Brain microvascular endothelial cell (primary cell): ENCODE measurements around the gene SPEG.

Experiments used
- DNase-seq: peaks from one replicate; pipeline ENCODE4 v3.0.0-alpha.2; 2020
- H3K27ac ChIP-seq: fragments of 250-450 bp; sonication (Bioruptor Pico); 2 replicates; pipeline ENCODE4 v1.5.1; 2020; ENCODE audit warnings: mild to moderate bottlenecking, moderate library complexity
- H3K27me3 ChIP-seq: fragments of 250-450 bp; sonication (Bioruptor Pico); replicated peaks from 2 replicates; pipeline ENCODE4 v1.5.1; 2020; ENCODE audit warnings: mild to moderate bottlenecking
- H3K36me3 ChIP-seq: fragments of 250-450 bp; sonication (Bioruptor Pico); replicated peaks from 2 replicates; pipeline ENCODE4 v1.5.1; 2020; ENCODE audit warnings: mild to moderate bottlenecking
- H3K4me3 ChIP-seq: 2 replicates; pipeline ENCODE4 v1.5.1; 2011; ENCODE audit warnings: low read depth, mild to moderate bottlenecking, control low read depth, low read length, moderate library complexity
- CTCF ChIP-seq: IDR thresholded peaks from 2 replicates; pipeline ENCODE4 v1.5.1; 2011; ENCODE audit warnings: low read depth, mild to moderate bottlenecking, moderate library complexity, low read length, control low read depth, inconsistent platforms; ENCODE audit errors: missing control alignments
- in situ Hi-C: cut with HindIII; loops from 2 replicates; pipeline ENCODE4 v1.10.0; 2017; ENCODE audit warnings: low sequenced_read_pairs, low pct_ligation_motif_present

The SPEG gene

GRCh38 chr2:219490600-219491130 lies 56.0 kb downstream of the SPEG start:
- DNase-seq = no peak
- no peak overlapping the region for H3K4me3 ChIP-seq
- H3K27ac ChIP-seq = no peak overlapping the region
- H3K27me3 ChIP-seq = peaks cover 32% of the 10 kb centered on the region
- in situ Hi-C loops = no loop called here
- no peak for TF ChIP-seq CTCF
- H3K36me3 ChIP-seq = no peaks in the 10 kb centered on the region

GRCh38 chr2:219491278-219491963 lies 56.8 kb downstream of the SPEG start:
- Histone ChIP-seq H3K36me3 (no peaks in the 10 kb centered on the region), H3K4me3 (no peak overlapping the region), H3K27ac (no peak overlapping the region), H3K27me3 (peaks cover 26% of the 10 kb centered on the region)
- no peak for DNase-seq
- in situ Hi-C loops = no loop called here
- TF ChIP-seq CTCF = no peak

GRCh38 chr2:219492575-219492974 lies 57.9 kb downstream of the SPEG start:
- Histone ChIP-seq H3K4me3 (no peak overlapping the region), H3K27me3 (peaks cover 31% of the 10 kb centered on the region), H3K36me3 (no peaks in the 10 kb centered on the region), H3K27ac (no peak overlapping the region)
- DNase-seq = no peak
- in situ Hi-C loops = no loop called here
- no peak for TF ChIP-seq CTCF

GRCh38 chr2:219493086-219493485 lies 58.4 kb downstream of the SPEG start:
- DNase-seq = no peak
- in situ Hi-C loops = no loop called here
- Histone ChIP-seq H3K27me3 (peaks cover 29% of the 10 kb centered on the region), H3K4me3 (no peak overlapping the region), H3K27ac (no peak overlapping the region), H3K36me3 (no peaks in the 10 kb centered on the region)
- TF ChIP-seq CTCF = no peak

GRCh38 chr2:219494952-219495530 lies 60.4 kb downstream of the SPEG start:
- in situ Hi-C loops = no loop called here
- DNase-seq = no peak
- H3K27me3 ChIP-seq = peaks cover 29% of the 10 kb centered on the region
- no peak overlapping the region for H3K4me3 ChIP-seq
- H3K27ac ChIP-seq = no peak overlapping the region
- no peak for TF ChIP-seq CTCF
- H3K36me3 ChIP-seq = no peaks in the 10 kb centered on the region
